H9 (cell line): Measurements from ENCODE around the gene CLCNKB. TPM values are rescaled to one million over a fixed set of nuclear protein-coding genes. Genes with fewer than 3 reads are reported as not detected.

Experiments used
- DNase-seq: peaks from one replicate; pipeline ENCODE4 v3.0.0-alpha.2; 2017
- H2AFZ ChIP-seq: one replicate; pipeline ENCODE4 v1.6.1; 2013; ENCODE audit warnings: mild to moderate bottlenecking, low read length, control low read depth, moderate library complexity
- H2AK5ac ChIP-seq: 2 replicates; pipeline ENCODE4 v1.6.1; 2013; ENCODE audit warnings: low read length, control low read depth, mixed read lengths; ENCODE audit not compliant: insufficient read length
- H2BK120ac ChIP-seq: one replicate; pipeline ENCODE4 v1.6.1; 2013; ENCODE audit warnings: low read depth, mild to moderate bottlenecking, low read length, control low read depth, inconsistent platforms; ENCODE audit not compliant: poor library complexity, severe bottlenecking
- H2BK12ac ChIP-seq: 2 replicates; pipeline ENCODE4 v1.6.1; 2013; ENCODE audit warnings: low read length, control low read depth, mixed read lengths, low read depth; ENCODE audit not compliant: insufficient read length
- H2BK15ac ChIP-seq: 2 replicates; pipeline ENCODE4 v1.6.1; 2013; ENCODE audit warnings: low read depth, low read length, control low read depth
- H2BK20ac ChIP-seq: one replicate; pipeline ENCODE4 v1.6.1; 2013; ENCODE audit warnings: low read depth, mild to moderate bottlenecking, low read length, control low read depth, inconsistent platforms; ENCODE audit not compliant: poor library complexity, severe bottlenecking
- H2BK5ac ChIP-seq: 2 replicates; pipeline ENCODE4 v1.6.1; 2013; ENCODE audit warnings: low read length, control low read depth, mixed read lengths; ENCODE audit not compliant: insufficient read length
- H3K14ac ChIP-seq: 2 replicates; pipeline ENCODE4 v1.6.1; 2013; ENCODE audit warnings: low read length, control low read depth; ENCODE audit not compliant: insufficient read depth
- H3K18ac ChIP-seq: 2 replicates; pipeline ENCODE4 v1.6.1; 2013; ENCODE audit warnings: low read depth, mild to moderate bottlenecking, mixed read lengths, low read length, control low read depth; ENCODE audit not compliant: insufficient read length
- H3K23ac ChIP-seq: 2 replicates; pipeline ENCODE4 v1.6.1; 2013; ENCODE audit warnings: low read length, control low read depth, mixed read lengths, low read depth; ENCODE audit not compliant: insufficient read length
- H3K23me2 ChIP-seq: 2 replicates; pipeline ENCODE4 v1.6.1; 2013; ENCODE audit warnings: low read depth, mild to moderate bottlenecking, mixed read lengths, low read length, control low read depth; ENCODE audit not compliant: insufficient read length, poor library complexity, severe bottlenecking
- H3K27ac ChIP-seq: 2 replicates; pipeline ENCODE4 v1.5.1; 2013; ENCODE audit warnings: low read length, control low read depth, mixed read lengths, low read depth; ENCODE audit not compliant: insufficient read length
- H3K27me3 ChIP-seq: 2 replicates; pipeline ENCODE4 v1.6.1; 2013; ENCODE audit warnings: low read length, control low read depth, inconsistent platforms; ENCODE audit not compliant: insufficient read depth
- H3K4ac ChIP-seq: 2 replicates; pipeline ENCODE4 v1.6.1; 2013; ENCODE audit warnings: low read depth, mild to moderate bottlenecking, control low read depth, inconsistent platforms, low read length, moderate library complexity
- H3K4me1 ChIP-seq: 2 replicates; pipeline ENCODE4 v1.6.1; 2013; ENCODE audit warnings: low read length, control low read depth, inconsistent platforms; ENCODE audit not compliant: insufficient read depth
- H3K4me2 ChIP-seq: 2 replicates; pipeline ENCODE4 v1.6.1; 2013; ENCODE audit warnings: low read length, control low read depth, mixed read lengths; ENCODE audit not compliant: insufficient read length, insufficient read depth
- H3K56ac ChIP-seq: 2 replicates; pipeline ENCODE4 v1.6.1; 2013; ENCODE audit warnings: low read depth, mild to moderate bottlenecking, mixed read lengths, low read length, control low read depth; ENCODE audit not compliant: insufficient read length
- H3K79me1 ChIP-seq: 2 replicates; pipeline ENCODE4 v1.6.1; 2013; ENCODE audit warnings: low read depth, mild to moderate bottlenecking, moderate library complexity, low read length, control low read depth, inconsistent platforms; ENCODE audit not compliant: insufficient read depth, poor library complexity, severe bottlenecking
- H3K79me2 ChIP-seq: 2 replicates; pipeline ENCODE4 v1.6.1; 2013; ENCODE audit warnings: low read length, control low read depth, inconsistent platforms; ENCODE audit not compliant: insufficient read depth
- H3K9ac ChIP-seq: 2 replicates; pipeline ENCODE4 v1.6.1; 2013; ENCODE audit warnings: low read length, control low read depth, mixed read lengths; ENCODE audit not compliant: insufficient read length; ENCODE audit errors: extremely low read depth
- H3K9me3 ChIP-seq: one replicate; pipeline ENCODE4 v1.6.1; 2013; ENCODE audit warnings: low read depth, low read length, inconsistent platforms; ENCODE audit not compliant: control insufficient read depth
- H3T11ph ChIP-seq: one replicate; pipeline ENCODE4 v1.6.1; 2013; ENCODE audit warnings: mild to moderate bottlenecking, low read length, control low read depth, inconsistent platforms
- H4K20me1 ChIP-seq: one replicate; pipeline ENCODE4 v1.6.1; 2013; ENCODE audit not compliant: control insufficient read depth, insufficient read length, insufficient read depth
- H4K5ac ChIP-seq: 2 replicates; pipeline ENCODE4 v1.6.1; 2013; ENCODE audit warnings: low read depth, mild to moderate bottlenecking, mixed read lengths, low read length, control low read depth; ENCODE audit not compliant: insufficient read length
- H4K8ac ChIP-seq: replicated peaks from 2 replicates; pipeline ENCODE4 v1.6.1; 2013; ENCODE audit warnings: low read length, control low read depth, mixed read lengths, low read depth; ENCODE audit not compliant: insufficient read length
- H4K91ac ChIP-seq: 2 replicates; pipeline ENCODE4 v1.6.1; 2013; ENCODE audit warnings: low read depth, mild to moderate bottlenecking, moderate library complexity, mixed read lengths, low read length, control low read depth; ENCODE audit not compliant: insufficient read length
- H3K27ac Mint-ChIP-seq, 3 experiments: 2 replicates in 2 of 3; 3 replicates in 1 of 3; pipeline ENCODE4 v1.8.0; 2020 to 2021; ENCODE audit warnings: mixed read lengths in 3 of 3, mild to moderate bottlenecking in 1 of 3, moderate library complexity in 1 of 3
- H3K27me3 Mint-ChIP-seq: 2 replicates; pipeline ENCODE4 v1.8.0; 2021; ENCODE audit warnings: low read depth, mild to moderate bottlenecking, moderate library complexity, mixed read lengths
- H3K36me3 Mint-ChIP-seq, 3 experiments: 2 replicates in 2 of 3; 3 replicates in 1 of 3; pipeline ENCODE4 v1.8.0; 2020 to 2021; ENCODE audit warnings: low read depth in 3 of 3, mixed read lengths in 3 of 3; ENCODE audit not compliant: insufficient read depth in 1 of 3
- H3K4me1 Mint-ChIP-seq, 2 experiments: 2 replicates each; pipeline ENCODE4 v1.8.0; 2020; ENCODE audit warnings: mixed read lengths in 2 of 2
- H3K4me3 Mint-ChIP-seq, 2 experiments: 2 replicates in 1 of 2; 3 replicates in 1 of 2; pipeline ENCODE4 v1.8.0; 2020 to 2021; ENCODE audit warnings: mild to moderate bottlenecking in 2 of 2, mixed read lengths in 2 of 2, moderate library complexity in 1 of 2
- H3K9me3 Mint-ChIP-seq, 2 experiments: 2 replicates in 1 of 2; 3 replicates in 1 of 2; pipeline ENCODE4 v1.8.0; 2020; ENCODE audit warnings: mild to moderate bottlenecking in 2 of 2, mixed read lengths in 2 of 2, moderate library complexity in 1 of 2
- WGBS: extraction: QIAGEN DNeasy Blood & Tissue Kit; methylation state at CpG from one replicate; pipeline ENCODE4 v1.1.7; 2013; ENCODE audit warnings: missing lambda C conversion rate, low lambda C conversion rate, mixed read lengths; ENCODE audit not compliant: insufficient read length; ENCODE audit errors: extremely low coverage; 5-methylcytosine and 5-hydroxymethylcytosine counted together
- total RNA-seq: library from RNA; stranded (reverse); gene quantifications from 2 replicates; pipeline ENCODE4 v1.2.1, GENCODE V29; 2021
- TF ChIP-seq, protein P1 (sequence below): fragments of 200-600 bp; sonication (generic); conservative IDR thresholded peaks from 3 replicates; pipeline ENCODE4 v1.8.0; 2021; ENCODE audit warnings: antibody characterized with exemption, mild to moderate bottlenecking

The CLCNKB gene
- total RNA-seq, 1 experiment from 2014 or later = 1.7 TPM

DNA sequence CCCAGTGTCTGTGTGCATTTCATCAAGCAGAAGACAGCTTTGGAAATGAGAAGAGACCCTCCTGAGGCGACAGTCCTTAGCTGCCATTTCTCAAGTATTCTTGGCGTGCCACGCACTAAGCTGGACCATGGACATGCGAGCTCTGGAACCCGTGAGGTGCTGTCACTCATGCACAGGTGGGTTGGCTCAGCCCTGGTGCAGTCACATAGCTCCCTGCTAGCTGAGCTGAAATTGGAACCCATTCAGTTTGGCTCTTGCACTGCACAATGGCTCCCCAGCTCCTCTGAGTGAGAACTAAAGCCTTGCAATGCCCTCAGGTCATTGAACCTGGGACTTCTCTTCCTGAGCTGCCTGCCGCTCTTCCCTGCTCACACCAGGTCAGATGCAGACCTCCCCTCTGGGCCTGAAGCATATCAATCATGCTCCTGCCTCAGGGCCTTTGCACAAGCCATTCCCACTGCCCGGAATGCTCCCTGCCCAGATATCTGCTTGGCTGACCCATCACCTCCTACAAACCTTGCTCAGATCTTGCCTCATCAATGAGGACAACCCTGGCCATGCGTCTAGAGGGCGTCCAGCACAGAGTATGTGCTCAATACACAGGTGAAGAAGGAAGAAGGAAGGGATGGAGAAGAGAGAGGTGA is 45.8 kb upstream of the CLCNKB start:
- Mint-ChIP-seq H3K27me3 (peaks cover 27% of the 10 kb centered on the region), H3K9me3 (no peaks in the 10 kb centered on the region), H3K4me1 (no peaks in the 10 kb centered on the region), H3K4me3 (no peak overlapping the region), H3K27ac (no peak overlapping the region; a peak in 1 of 7 replicates), H3K36me3 (no peaks in the 10 kb centered on the region)
- no peak overlapping the region for H4K91ac ChIP-seq
- no peak overlapping the region for H4K5ac ChIP-seq
- no peak overlapping the region for H3K4me2 ChIP-seq
- no peak overlapping the region for H3T11ph ChIP-seq
- H3K79me1 ChIP-seq = no peaks in the 10 kb centered on the region
- H4K20me1 ChIP-seq = no peaks in the 10 kb centered on the region
- H3K56ac ChIP-seq = no peak overlapping the region
- no peaks in the 10 kb centered on the region for H3K4me1 ChIP-seq
- H3K23ac ChIP-seq = no peak overlapping the region
- H3K18ac ChIP-seq = no peak overlapping the region
- no peaks in the 10 kb centered on the region for H3K27me3 ChIP-seq
- no peak overlapping the region for H2AK5ac ChIP-seq
- H3K79me2 ChIP-seq = no peaks in the 10 kb centered on the region
- no peak overlapping the region for H2BK20ac ChIP-seq
- H2BK120ac ChIP-seq = no peak overlapping the region
- TF ChIP-seq, protein P1, sequence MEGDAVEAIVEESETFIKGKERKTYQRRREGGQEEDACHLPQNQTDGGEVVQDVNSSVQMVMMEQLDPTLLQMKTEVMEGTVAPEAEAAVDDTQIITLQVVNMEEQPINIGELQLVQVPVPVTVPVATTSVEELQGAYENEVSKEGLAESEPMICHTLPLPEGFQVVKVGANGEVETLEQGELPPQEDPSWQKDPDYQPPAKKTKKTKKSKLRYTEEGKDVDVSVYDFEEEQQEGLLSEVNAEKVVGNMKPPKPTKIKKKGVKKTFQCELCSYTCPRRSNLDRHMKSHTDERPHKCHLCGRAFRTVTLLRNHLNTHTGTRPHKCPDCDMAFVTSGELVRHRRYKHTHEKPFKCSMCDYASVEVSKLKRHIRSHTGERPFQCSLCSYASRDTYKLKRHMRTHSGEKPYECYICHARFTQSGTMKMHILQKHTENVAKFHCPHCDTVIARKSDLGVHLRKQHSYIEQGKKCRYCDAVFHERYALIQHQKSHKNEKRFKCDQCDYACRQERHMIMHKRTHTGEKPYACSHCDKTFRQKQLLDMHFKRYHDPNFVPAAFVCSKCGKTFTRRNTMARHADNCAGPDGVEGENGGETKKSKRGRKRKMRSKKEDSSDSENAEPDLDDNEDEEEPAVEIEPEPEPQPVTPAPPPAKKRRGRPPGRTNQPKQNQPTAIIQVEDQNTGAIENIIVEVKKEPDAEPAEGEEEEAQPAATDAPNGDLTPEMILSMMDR = no peak
- no peak overlapping the region for H2BK12ac ChIP-seq
- no peak overlapping the region for H3K27ac ChIP-seq
- no peak overlapping the region for H3K9ac ChIP-seq
- no peaks in the 10 kb centered on the region for H3K9me3 ChIP-seq
- no peak overlapping the region for H3K14ac ChIP-seq
- no peak overlapping the region for H2BK15ac ChIP-seq
- WGBS = no CpG with 5 or more reads among the region's 9 CpGs
- no peak overlapping the region for H4K8ac ChIP-seq
- no peak overlapping the region for H2AFZ ChIP-seq
- H3K23me2 ChIP-seq = no peaks in the 10 kb centered on the region
- DNase-seq = no peak
- H2BK5ac ChIP-seq = no peak overlapping the region
- H3K4ac ChIP-seq = no peak overlapping the region
